HEK293 (cell line): ENCODE measurements around the gene TANGO2.

Source experiments
- CTCF ChIA-PET: fragments of 350-600 bp; formaldehyde crosslinking; extraction: SDS; loops from one replicate; lab custom pipeline; 2021; ENCODE audit warnings: antibody characterized with exemption; lab: Yijun Ruan, JAX
- POLR2A ChIA-PET: fragments of 300-600 bp; formaldehyde crosslinking; extraction: SDS; loops from one replicate; lab custom pipeline; 2020; ENCODE audit warnings: antibody characterized with exemption, inconsistent platforms; lab: Yijun Ruan, JAX
- H3K27ac ChIP-seq: fragments of 200-500 bp; sonication (Bioruptor generic); 2 replicates; pipeline ENCODE4 v1.5.1; 2014; ENCODE audit warnings: low read depth, low read length, control low read depth, inconsistent platforms; ENCODE audit errors: extremely low read depth
- H3K36me3 ChIP-seq, 2 experiments: fragments of 200-500 bp in 1 of 2; sonication (Bioruptor generic) in 1 of 2; 1 replicate in 1 of 2; 2 replicates in 1 of 2; pipeline ENCODE4 v1.5.1; 2014 to 2017; ENCODE audit warnings: inconsistent platforms in 2 of 2, low read length in 2 of 2; ENCODE audit not compliant: control insufficient read depth in 2 of 2, insufficient read depth in 1 of 2
- H3K4me1 ChIP-seq: fragments of 200-500 bp; sonication (Bioruptor generic); 2 replicates; pipeline ENCODE4 v1.5.1; 2014; ENCODE audit warnings: mild to moderate bottlenecking, low read length, inconsistent platforms; ENCODE audit not compliant: control insufficient read depth, insufficient read depth
- H3K4me3 ChIP-seq: 2 replicates; pipeline ENCODE4 v1.5.1; 2011; ENCODE audit warnings: low read depth, mild to moderate bottlenecking, control low read depth, low read length, moderate library complexity
- H3K9me3 ChIP-seq: fragments of 200-500 bp; sonication (Bioruptor generic); 2 replicates; pipeline ENCODE4 v1.5.1; 2014; ENCODE audit warnings: low read depth, low read length, inconsistent platforms; ENCODE audit not compliant: control insufficient read depth, insufficient read depth
- HOXA7 ChIP-seq: sonication (generic); formaldehyde crosslinking; IDR thresholded peaks from 2 replicates; pipeline ENCODE4 v1.8.1; 2022; ENCODE audit warnings: missing genetic modification reagents, borderline replicate concordance
- MYNN ChIP-seq: fragments of 450-650 bp; formaldehyde crosslinking; IDR thresholded peaks from 2 replicates; pipeline ENCODE4 v1.5.1; 2016; ENCODE audit warnings: missing biosample characterization, missing genetic modification characterization, borderline replicate concordance
- SCRT1 ChIP-seq: fragments of 450-650 bp; formaldehyde crosslinking; IDR thresholded peaks from 2 replicates; pipeline ENCODE4 v1.5.1; 2016; ENCODE audit warnings: missing biosample characterization, missing genetic modification characterization, borderline replicate concordance
- TSHZ1 ChIP-seq: fragments of 450-650 bp; formaldehyde crosslinking; IDR thresholded peaks from 2 replicates; pipeline ENCODE4 v1.5.1; 2016; ENCODE audit warnings: missing biosample characterization, missing genetic modification characterization, borderline replicate concordance
- YY2 ChIP-seq: fragments of 450-650 bp; formaldehyde crosslinking; IDR thresholded peaks from 2 replicates; pipeline ENCODE4 v1.5.1; 2016; ENCODE audit warnings: missing biosample characterization, missing genetic modification characterization
- ZNF175 ChIP-seq: fragments of 450-650 bp; formaldehyde crosslinking; IDR thresholded peaks from 2 replicates; pipeline ENCODE4 v1.5.1; 2016; ENCODE audit warnings: missing biosample characterization, missing genetic modification characterization
- ZNF221 ChIP-seq: fragments of 450-650 bp; formaldehyde crosslinking; IDR thresholded peaks from 2 replicates; pipeline ENCODE4 v1.5.1; 2017; ENCODE audit warnings: missing biosample characterization, missing genetic modification characterization, borderline replicate concordance
- ZNF239 ChIP-seq: fragments of 450-650 bp; formaldehyde crosslinking; IDR thresholded peaks from 2 replicates; pipeline ENCODE4 v1.5.1; 2016; ENCODE audit warnings: missing biosample characterization, missing genetic modification characterization
- ZNF362 ChIP-seq: fragments of 450-650 bp; formaldehyde crosslinking; IDR thresholded peaks from 2 replicates; pipeline ENCODE4 v1.5.1; 2016; ENCODE audit warnings: missing biosample characterization, missing genetic modification characterization
- ZNF404 ChIP-seq: fragments of 450-650 bp; formaldehyde crosslinking; IDR thresholded peaks from 2 replicates; pipeline ENCODE4 v1.5.1; 2017; ENCODE audit warnings: missing biosample characterization, missing genetic modification characterization
- ZNF426 ChIP-seq: fragments of 450-650 bp; formaldehyde crosslinking; IDR thresholded peaks from 2 replicates; pipeline ENCODE4 v1.5.1; 2017; ENCODE audit warnings: missing biosample characterization, missing genetic modification characterization, mild to moderate bottlenecking, inconsistent platforms, moderate library complexity
- ZNF701 ChIP-seq: fragments of 450-650 bp; formaldehyde crosslinking; IDR thresholded peaks from 2 replicates; pipeline ENCODE4 v1.5.1; 2016; ENCODE audit warnings: missing biosample characterization, missing genetic modification characterization
- ZSCAN5A ChIP-seq: fragments of 450-650 bp; formaldehyde crosslinking; IDR thresholded peaks from 2 replicates; pipeline ENCODE4 v1.5.1; 2016; ENCODE audit warnings: missing biosample characterization, missing genetic modification characterization
- TF ChIP-seq, protein P1 (sequence below): fragments of 450-650 bp; formaldehyde crosslinking; IDR thresholded peaks from 2 replicates; pipeline ENCODE4 v1.5.1; 2016; ENCODE audit warnings: missing biosample characterization, missing genetic modification characterization, borderline replicate concordance
- TF ChIP-seq, protein P2 (sequence below): fragments of 450-650 bp; IDR thresholded peaks from 2 replicates; pipeline ENCODE4 v1.5.1; 2018; ENCODE audit warnings: missing biosample characterization, missing genetic modification characterization

TANGO2 gene

GRCh38 chr22:20094197-20094807 is 73.4 kb downstream of the TANGO2 start (continued):
- TF ChIP-seq, protein P1, sequence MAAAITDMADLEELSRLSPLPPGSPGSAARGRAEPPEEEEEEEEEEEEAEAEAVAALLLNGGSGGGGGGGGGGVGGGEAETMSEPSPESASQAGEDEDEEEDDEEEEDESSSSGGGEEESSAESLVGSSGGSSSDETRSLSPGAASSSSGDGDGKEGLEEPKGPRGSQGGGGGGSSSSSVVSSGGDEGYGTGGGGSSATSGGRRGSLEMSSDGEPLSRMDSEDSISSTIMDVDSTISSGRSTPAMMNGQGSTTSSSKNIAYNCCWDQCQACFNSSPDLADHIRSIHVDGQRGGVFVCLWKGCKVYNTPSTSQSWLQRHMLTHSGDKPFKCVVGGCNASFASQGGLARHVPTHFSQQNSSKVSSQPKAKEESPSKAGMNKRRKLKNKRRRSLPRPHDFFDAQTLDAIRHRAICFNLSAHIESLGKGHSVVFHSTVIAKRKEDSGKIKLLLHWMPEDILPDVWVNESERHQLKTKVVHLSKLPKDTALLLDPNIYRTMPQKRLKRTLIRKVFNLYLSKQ (tag by site-specific recombination) = no peak
- TF ChIP-seq ZNF221 (tag by site-specific recombination) (no peak), ZNF175 (no peak)

GRCh38 chr22:20095521-20095920 is 74.6 kb downstream of the TANGO2 start:
- CTCF ChIA-PET = interaction anchor here (1.0 to 3.0 kb wide), 4 partner anchors 10 to 16 kb away, joined by 3 to 11 read pairs (median 4); no protein-coding TSS in a partner anchor
- Histone ChIP-seq H3K27ac (no peak overlapping the region), H3K4me3 (no peak overlapping the region), H3K36me3 (peaks cover 63 to 99% of the 10 kb centered on the region in 2 experiments), H3K4me1 (no peaks in the 10 kb centered on the region), H3K9me3 (no peaks in the 10 kb centered on the region)
- TF ChIP-seq ZNF404 (no peak), ZNF362 (no peak), MYNN (no peak), ZSCAN5A (tag by site-specific recombination) (no peak), ZNF701 (no peak), ZNF426 (no peak), TSHZ1 (tag by site-specific recombination) (no peak), HOXA7 (CRISPR knock-in tag) (no peak), ZNF239 (tag by site-specific recombination) (no peak), SCRT1 (tag by site-specific recombination) (no peak), YY2 (tag by site-specific recombination) (no peak)
- TF ChIP-seq, protein P2, sequence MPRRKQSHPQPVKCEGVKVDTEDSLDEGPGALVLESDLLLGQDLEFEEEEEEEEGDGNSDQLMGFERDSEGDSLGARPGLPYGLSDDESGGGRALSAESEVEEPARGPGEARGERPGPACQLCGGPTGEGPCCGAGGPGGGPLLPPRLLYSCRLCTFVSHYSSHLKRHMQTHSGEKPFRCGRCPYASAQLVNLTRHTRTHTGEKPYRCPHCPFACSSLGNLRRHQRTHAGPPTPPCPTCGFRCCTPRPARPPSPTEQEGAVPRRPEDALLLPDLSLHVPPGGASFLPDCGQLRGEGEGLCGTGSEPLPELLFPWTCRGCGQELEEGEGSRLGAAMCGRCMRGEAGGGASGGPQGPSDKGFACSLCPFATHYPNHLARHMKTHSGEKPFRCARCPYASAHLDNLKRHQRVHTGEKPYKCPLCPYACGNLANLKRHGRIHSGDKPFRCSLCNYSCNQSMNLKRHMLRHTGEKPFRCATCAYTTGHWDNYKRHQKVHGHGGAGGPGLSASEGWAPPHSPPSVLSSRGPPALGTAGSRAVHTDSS = no peak
- POLR2A ChIA-PET = interaction anchor here (1.3 kb wide), 1 partner anchor 22 kb away, joined by 4 read pairs; the partner anchor contains the start of gene TRMT2A
